HL-60 (cell line): ENCODE data around the gene SPAG9.

Experiments used
- DNase-seq, 2 experiments: peaks; one replicate each; pipeline ENCODE4 v3.0.0-alpha.2; 2010 to 2020; ENCODE audit warnings: low read depth in 1 of 2, low spot score in 1 of 2
- H3K27ac ChIP-seq: fragments of 250-450 bp; sonication (Bioruptor Pico); replicated peaks from 2 replicates; pipeline ENCODE4 v1.5.1; 2020; ENCODE audit warnings: mild to moderate bottlenecking, moderate library complexity
- H3K27me3 ChIP-seq: fragments of 250-450 bp; sonication (Bioruptor Pico); 2 replicates; pipeline ENCODE4 v1.5.1; 2021; ENCODE audit warnings: mild to moderate bottlenecking, moderate library complexity; ENCODE audit not compliant: insufficient read depth, poor library complexity, severe bottlenecking
- H3K4me3 ChIP-seq: replicated peaks from 2 replicates; pipeline ENCODE4 v1.5.1; 2011; ENCODE audit warnings: mild to moderate bottlenecking, control low read depth, low read length; ENCODE audit not compliant: insufficient read depth
- CTCF ChIP-seq: IDR thresholded peaks from one replicate; pipeline ENCODE4 v1.5.1; 2011; ENCODE audit warnings: low read length, control low read depth, inconsistent platforms; ENCODE audit not compliant: insufficient read depth
- GABPA ChIP-seq: IDR thresholded peaks from 2 replicates; pipeline ENCODE4 v1.6.1; 2012; ENCODE audit warnings: low read depth
- POLR2AphosphoS5 ChIP-seq: IDR thresholded peaks from 2 replicates; pipeline ENCODE4 v1.6.1; 2012; ENCODE audit warnings: low read depth
- REST ChIP-seq: IDR thresholded peaks from 2 replicates; pipeline ENCODE4 v1.6.1; 2012; ENCODE audit warnings: low read depth; ENCODE audit not compliant: insufficient replicate concordance
- SPI1 ChIP-seq: IDR thresholded peaks from 2 replicates; pipeline ENCODE4 v1.6.1; 2012; ENCODE audit warnings: low read depth, mild to moderate bottlenecking, borderline replicate concordance

The SPAG9 gene

GRCh38 chr17:50939795-50940684, 180.6 kb downstream of the SPAG9 start:
- TF ChIP-seq POLR2AphosphoS5, result no peak
- no peak for TF ChIP-seq SPI1
- no peak for TF ChIP-seq REST
- TF ChIP-seq CTCF, result no peak
- TF ChIP-seq GABPA, result no peak
- no peak for DNase-seq
- Histone ChIP-seq H3K27me3 (no peaks in the 10 kb centered on the region), H3K27ac (no peak overlapping the region), H3K4me3 (no peak overlapping the region)

GRCh38 chr17:50939542-50939794, 181.2 kb downstream of the SPAG9 start:
- no peaks in the 10 kb centered on the region for H3K27me3 ChIP-seq
- TF ChIP-seq POLR2AphosphoS5 (no peak), SPI1 (no peak), REST (no peak), GABPA (no peak)
- DNase-seq, result no peak
- no peak overlapping the region for H3K27ac ChIP-seq
- H3K4me3 ChIP-seq, result no peak overlapping the region

GRCh38 chr17:50938821-50939541, 181.7 kb downstream of the SPAG9 start:
- no peak for DNase-seq
- Histone ChIP-seq H3K27me3 (no peaks in the 10 kb centered on the region), H3K27ac (no peak overlapping the region), H3K4me3 (no peak overlapping the region)
- TF ChIP-seq POLR2AphosphoS5 (no peak), REST (no peak), GABPA (no peak), SPI1 (no peak), CTCF (no peak)
